ENCODE data around the gene KCNJ12. TPM values are rescaled to one million over a fixed set of nuclear protein-coding genes. Genes with fewer than 3 reads are reported as not detected.
"Not testable (repeated sequence)": the region's sequence is repeated elsewhere in the genome, so short reads cannot be mapped to it uniquely, and the experiment has no call there.

The KCNJ12 gene
- total RNA-seq, 1 donor from 2014 or later: 6.1 TPM

GRCh38 chr17:21438316-21439014, 62.3 kb downstream of the KCNJ12 start:
- H3K36me3 Mint-ChIP-seq (ENCODE audit: low read depth); H3K9me3 Mint-ChIP-seq; H3K27me3 Mint-ChIP-seq (ENCODE audit: low read depth); H3K27ac Mint-ChIP-seq (ENCODE audit: unreplicated experiment); H3K4me3 Mint-ChIP-seq; DNase-seq (ENCODE audit: low read depth, low spot score); H3K4me1 Mint-ChIP-seq: not testable (repeated sequence)

DNA sequence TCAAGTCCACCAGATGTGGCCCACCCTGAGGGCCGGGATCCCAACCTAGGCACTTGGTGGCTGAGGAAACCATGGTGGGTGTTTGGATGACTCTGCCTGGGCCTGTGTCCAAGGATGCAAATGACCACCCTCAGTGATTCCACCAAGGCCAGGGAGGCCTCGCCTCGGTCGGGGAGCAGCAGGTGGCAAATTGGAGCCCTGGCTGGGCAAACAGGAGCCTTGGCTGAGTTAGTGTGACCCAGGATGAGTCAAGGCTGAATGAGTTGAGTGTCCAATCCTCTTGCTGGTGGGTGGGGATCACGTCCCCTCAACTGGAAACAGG, 62.8 kb downstream of the KCNJ12 start:
- not testable (repeated sequence) for H3K36me3 Mint-ChIP-seq (ENCODE audit: low read depth); H3K27me3 Mint-ChIP-seq (ENCODE audit: low read depth); H3K4me1 Mint-ChIP-seq; DNase-seq (ENCODE audit: low read depth, low spot score); H3K27ac Mint-ChIP-seq (ENCODE audit: unreplicated experiment); H3K4me3 Mint-ChIP-seq; H3K9me3 Mint-ChIP-seq

GRCh38 chr17:21445091-21445650, 69.0 kb downstream of the KCNJ12 start:
- H3K27me3 Mint-ChIP-seq (ENCODE audit: low read depth): no peaks in the 10 kb centered on the region
- no peaks in the 10 kb centered on the region for H3K4me1 Mint-ChIP-seq
- TF ChIP-seq, protein P1, sequence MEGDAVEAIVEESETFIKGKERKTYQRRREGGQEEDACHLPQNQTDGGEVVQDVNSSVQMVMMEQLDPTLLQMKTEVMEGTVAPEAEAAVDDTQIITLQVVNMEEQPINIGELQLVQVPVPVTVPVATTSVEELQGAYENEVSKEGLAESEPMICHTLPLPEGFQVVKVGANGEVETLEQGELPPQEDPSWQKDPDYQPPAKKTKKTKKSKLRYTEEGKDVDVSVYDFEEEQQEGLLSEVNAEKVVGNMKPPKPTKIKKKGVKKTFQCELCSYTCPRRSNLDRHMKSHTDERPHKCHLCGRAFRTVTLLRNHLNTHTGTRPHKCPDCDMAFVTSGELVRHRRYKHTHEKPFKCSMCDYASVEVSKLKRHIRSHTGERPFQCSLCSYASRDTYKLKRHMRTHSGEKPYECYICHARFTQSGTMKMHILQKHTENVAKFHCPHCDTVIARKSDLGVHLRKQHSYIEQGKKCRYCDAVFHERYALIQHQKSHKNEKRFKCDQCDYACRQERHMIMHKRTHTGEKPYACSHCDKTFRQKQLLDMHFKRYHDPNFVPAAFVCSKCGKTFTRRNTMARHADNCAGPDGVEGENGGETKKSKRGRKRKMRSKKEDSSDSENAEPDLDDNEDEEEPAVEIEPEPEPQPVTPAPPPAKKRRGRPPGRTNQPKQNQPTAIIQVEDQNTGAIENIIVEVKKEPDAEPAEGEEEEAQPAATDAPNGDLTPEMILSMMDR (conservative IDR thresholded peaks at IDR 0.05): no peak
- H3K36me3 Mint-ChIP-seq (ENCODE audit: low read depth): no peaks in the 10 kb centered on the region
- H3K27ac Mint-ChIP-seq (ENCODE audit: unreplicated experiment): no peak overlapping the region
- no peaks in the 10 kb centered on the region for H3K9me3 Mint-ChIP-seq
- no peak for DNase-seq (ENCODE audit: low read depth, low spot score)
- H3K4me3 Mint-ChIP-seq: no peak overlapping the region

- not testable (repeated sequence) for H3K27me3 Mint-ChIP-seq (ENCODE audit: low read depth); H3K4me1 Mint-ChIP-seq; H3K27ac Mint-ChIP-seq (ENCODE audit: unreplicated experiment); DNase-seq (ENCODE audit: low read depth, low spot score); H3K4me3 Mint-ChIP-seq; H3K36me3 Mint-ChIP-seq (ENCODE audit: low read depth); H3K9me3 Mint-ChIP-seq
These were observed 71.4 kb downstream of the KCNJ12 start for GRCh38 chr17:21447552-21447951.

DNA sequence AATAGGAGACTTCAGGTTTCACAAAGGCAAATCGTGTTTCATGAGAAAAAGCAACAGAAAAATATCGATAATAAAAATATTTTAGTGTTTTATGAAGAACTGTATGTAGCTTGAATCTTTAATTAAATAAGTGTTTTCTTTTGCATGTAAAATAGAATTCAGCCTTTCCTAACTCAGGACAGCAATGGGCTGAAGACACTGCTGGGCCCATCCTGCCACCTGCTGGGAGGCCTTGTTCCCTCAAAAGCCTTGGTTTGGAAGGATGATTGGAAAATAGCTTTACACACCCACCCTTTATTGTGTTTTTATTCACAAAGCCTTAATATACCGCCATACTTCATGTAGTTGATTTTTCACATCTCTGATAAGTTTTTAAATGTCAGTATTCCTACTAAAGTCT, 73.7 kb downstream of the KCNJ12 start:
- TF ChIP-seq, protein P1 (conservative IDR thresholded peaks at IDR 0.05): peak; percentile 54
- H3K27me3 Mint-ChIP-seq (ENCODE audit: low read depth): peaks cover 18% of the 10 kb centered on the region
- H3K4me3 Mint-ChIP-seq; H3K4me1 Mint-ChIP-seq; H3K36me3 Mint-ChIP-seq (ENCODE audit: low read depth); DNase-seq (ENCODE audit: low read depth, low spot score); H3K9me3 Mint-ChIP-seq; H3K27ac Mint-ChIP-seq (ENCODE audit: unreplicated experiment): not testable (repeated sequence)

- H3K9me3 Mint-ChIP-seq: no peaks in the 10 kb centered on the region
- DNase-seq (ENCODE audit: low read depth, low spot score): no peak
- TF ChIP-seq, protein P1 (conservative IDR thresholded peaks at IDR 0.05): no peak
- peaks cover 18% of the 10 kb centered on the region for H3K27me3 Mint-ChIP-seq (ENCODE audit: low read depth)
- no peak overlapping the region for H3K4me3 Mint-ChIP-seq
- no peak overlapping the region for H3K27ac Mint-ChIP-seq (ENCODE audit: unreplicated experiment)
- no peaks in the 10 kb centered on the region for H3K36me3 Mint-ChIP-seq (ENCODE audit: low read depth)
- peaks cover 5% of the 10 kb centered on the region for H3K4me1 Mint-ChIP-seq
These were observed 75.8 kb downstream of the KCNJ12 start for GRCh38 chr17:21451975-21452374.

GRCh38 chr17:21452377-21453143, 76.4 kb downstream of the KCNJ12 start:
- H3K4me3 Mint-ChIP-seq: peak overlapping the region; percentile 75
- TF ChIP-seq, protein P1 (conservative IDR thresholded peaks at IDR 0.05): peak; percentile 73
- peaks cover 11% of the 10 kb centered on the region for H3K4me1 Mint-ChIP-seq
- DNase-seq (ENCODE audit: low read depth, low spot score): no peak
- peaks cover 22% of the 10 kb centered on the region for H3K27me3 Mint-ChIP-seq (ENCODE audit: low read depth)
- no peak overlapping the region for H3K27ac Mint-ChIP-seq (ENCODE audit: unreplicated experiment)
- no peaks in the 10 kb centered on the region for H3K9me3 Mint-ChIP-seq
- no peaks in the 10 kb centered on the region for H3K36me3 Mint-ChIP-seq (ENCODE audit: low read depth)
